ENCODE measurements around the gene HMGN2.

GRCh38 chr1:26475989-26476388 is 3.7 kb downstream of the HMGN2 start:
- TF ChIP-seq CTCF (IDR thresholded peaks at IDR 0.05) (no peak), POLR2A (IDR thresholded peaks at IDR 0.05) (no peak)
